GM23338 (cell line): Measurements from ENCODE around the gene RAB25. TPM values are rescaled to one million over a fixed set of nuclear protein-coding genes. Genes with fewer than 3 reads are reported as not detected.
A peak's percentile ranks its signal among the peaks of the same experiment; 100 is the strongest.

ENCODE experiments used
- ATAC-seq: fragments of 200-7000 bp; cut with Tn5 transposase; 3 replicates; pipeline ENCODE4 v1.9.1; 2020
- DNase-seq: peaks from one replicate; pipeline ENCODE4 v3.0.0-alpha.2; 2015; ENCODE audit warnings: low spot score
- H2AFZ ChIP-seq: fragments of 200-600 bp; sonication (generic); 2 replicates; pipeline ENCODE4 v1.8.0; 2016; ENCODE audit warnings: antibody characterized with exemption, mild to moderate bottlenecking, moderate library complexity
- H3F3A ChIP-seq: fragments of 200-600 bp; sonication (generic); replicated peaks from 2 replicates; pipeline ENCODE4 v1.8.0; 2017; ENCODE audit warnings: antibody characterized with exemption, mixed run types, low read depth
- H3K27ac ChIP-seq: fragments of 200-600 bp; sonication (generic); 2 replicates; pipeline ENCODE4 v1.6.1; 2016; ENCODE audit warnings: low read depth
- H3K27me3 ChIP-seq: fragments of 200-600 bp; sonication (generic); 2 replicates; pipeline ENCODE4 v1.8.0; 2016; ENCODE audit warnings: mild to moderate bottlenecking, mixed run types, moderate library complexity; ENCODE audit not compliant: insufficient read depth
- H3K36me3 ChIP-seq: fragments of 200-600 bp; sonication (generic); 2 replicates; pipeline ENCODE4 v1.8.0; 2016; ENCODE audit warnings: mild to moderate bottlenecking; ENCODE audit not compliant: insufficient read depth
- H3K4me1 ChIP-seq: fragments of 200-600 bp; sonication (generic); 2 replicates; pipeline ENCODE4 v1.8.0; 2016; ENCODE audit warnings: mild to moderate bottlenecking, moderate library complexity; ENCODE audit not compliant: insufficient read depth
- H3K4me2 ChIP-seq: fragments of 200-600 bp; sonication (generic); 2 replicates; pipeline ENCODE4 v1.7.1; 2017; ENCODE audit warnings: mixed run types
- H3K4me3 ChIP-seq: fragments of 200-600 bp; sonication (generic); 2 replicates; pipeline ENCODE4 v1.6.1; 2016; ENCODE audit warnings: mixed run types
- H3K79me2 ChIP-seq: fragments of 200-600 bp; sonication (generic); replicated peaks from 2 replicates; pipeline ENCODE4 v1.8.0; 2017; ENCODE audit warnings: mild to moderate bottlenecking; ENCODE audit not compliant: insufficient read depth
- H3K9me2 ChIP-seq: fragments of 200-600 bp; sonication (generic); 2 replicates; pipeline ENCODE4 v1.8.0; 2017; ENCODE audit not compliant: insufficient read depth
- H4K20me1 ChIP-seq: fragments of 200-600 bp; sonication (generic); replicated peaks from 2 replicates; pipeline ENCODE4 v1.8.0; 2017; ENCODE audit warnings: mild to moderate bottlenecking; ENCODE audit not compliant: insufficient read depth
- H3K27ac Mint-ChIP-seq: 2 replicates; pipeline ENCODE4 v1.8.0; 2020; ENCODE audit warnings: inconsistent platforms, mild to moderate bottlenecking, moderate library complexity, mixed read lengths
- H3K27me3 Mint-ChIP-seq: 3 replicates; pipeline ENCODE4 v1.8.0; 2022; ENCODE audit warnings: low read depth, mild to moderate bottlenecking, moderate library complexity, mixed read lengths, inconsistent platforms; ENCODE audit not compliant: insufficient read depth, poor library complexity
- H3K36me3 Mint-ChIP-seq: 3 replicates; pipeline ENCODE4 v1.8.0; 2021; ENCODE audit warnings: low read depth, mild to moderate bottlenecking, inconsistent platforms, moderate library complexity, mixed read lengths
- H3K4me1 Mint-ChIP-seq: 3 replicates; pipeline ENCODE4 v1.8.0; 2020; ENCODE audit warnings: mild to moderate bottlenecking, inconsistent platforms, mixed read lengths
- H3K4me3 Mint-ChIP-seq: 3 replicates; pipeline ENCODE4 v1.8.0; 2021; ENCODE audit warnings: moderate library complexity, mild to moderate bottlenecking, inconsistent platforms, mixed read lengths
- H3K9me3 Mint-ChIP-seq: 3 replicates; pipeline ENCODE4 v1.8.0; 2020; ENCODE audit warnings: moderate library complexity, mild to moderate bottlenecking, inconsistent platforms, mixed read lengths
- CREB1 ChIP-seq: fragments of 250-450 bp; sonication (Bioruptor Pico); IDR thresholded peaks from 2 replicates; pipeline ENCODE4 v1.5.0; 2020; ENCODE audit warnings: low read depth, mild to moderate bottlenecking, moderate library complexity
- EZH2 ChIP-seq: fragments of 200-600 bp; sonication (generic); IDR thresholded peaks from one replicate; pipeline ENCODE4 v1.8.0; 2017; ENCODE audit warnings: antibody characterized with exemption, mild to moderate bottlenecking, low read depth; ENCODE audit not compliant: unreplicated experiment
- EZH2phosphoT487 ChIP-seq: fragments of 200-600 bp; sonication (generic); IDR thresholded peaks from one replicate; pipeline ENCODE4 v1.8.1; 2018; ENCODE audit warnings: antibody characterized with exemption; ENCODE audit not compliant: unreplicated experiment
- JUNB ChIP-seq: IDR thresholded peaks from one replicate; pipeline ENCODE4 v1.6.1; 2016; ENCODE audit warnings: antibody characterized with exemption; ENCODE audit not compliant: unreplicated experiment
- NANOG ChIP-seq: IDR thresholded peaks from 2 replicates; pipeline ENCODE4 v1.6.1; 2016; ENCODE audit warnings: antibody characterized with exemption, borderline replicate concordance
- POLR2AphosphoS5 ChIP-seq: IDR thresholded peaks from 2 replicates; pipeline ENCODE4 v1.6.1; 2016; ENCODE audit warnings: antibody characterized with exemption, low read depth
- STAT1 ChIP-seq: IDR thresholded peaks from one replicate; pipeline ENCODE4 v1.6.1; 2016; ENCODE audit warnings: antibody characterized with exemption; ENCODE audit not compliant: unreplicated experiment
- ZNF114 ChIP-seq: fragments of 250-450 bp; sonication (Bioruptor Pico); IDR thresholded peaks from 2 replicates; pipeline ENCODE4 v1.5.0; 2020; ENCODE audit warnings: mild to moderate bottlenecking, moderate library complexity
- ZNF331 ChIP-seq: fragments of 250-450 bp; sonication (Bioruptor Pico); IDR thresholded peaks from 2 replicates; pipeline ENCODE4 v1.5.0; 2020; ENCODE audit warnings: low read depth, mild to moderate bottlenecking, moderate library complexity
- polyA plus RNA-seq: library from polyadenylated mRNA; unstranded; fragments of >200 nt; fragmentation: Nextera tagmentation; extraction: Ambion mirVana; gene quantifications from 2 replicates; pipeline ENCODE4 v1.2.1, GENCODE V29; 2016
- total RNA-seq: library from RNA; depleted of rRNA; stranded (reverse); fragments of >200 nt; shearing (Covaris generic); gene quantifications from 2 replicates; pipeline ENCODE4 v1.2.3, GENCODE V29; 2014
- TF ChIP-seq, protein P1 (sequence below): IDR thresholded peaks from 2 replicates; pipeline ENCODE4 v1.6.1; 2016; ENCODE audit warnings: antibody characterized with exemption
- TF ChIP-seq, protein P2 (sequence below), 2 experiments: fragments of 200-600 bp in 1 of 2; sonication (generic) in 1 of 2; conservative IDR thresholded peaks; 2 replicates each; pipeline versions ENCODE4 v1.5.1 to v1.6.1; 2016 to 2017; ENCODE audit warnings: antibody characterized with exemption in 2 of 2, low read depth in 2 of 2, mild to moderate bottlenecking in 2 of 2, moderate library complexity in 1 of 2
- TF ChIP-seq, protein P3 (sequence below): fragments of 250-450 bp; sonication (Bioruptor Pico); IDR thresholded peaks from 2 replicates; pipeline ENCODE4 v1.5.0; 2020; ENCODE audit warnings: mild to moderate bottlenecking, moderate library complexity
- TF ChIP-seq, protein P4 (sequence below): IDR thresholded peaks from one replicate; pipeline ENCODE4 v1.6.1; 2018; ENCODE audit warnings: antibody characterized with exemption; ENCODE audit not compliant: unreplicated experiment

Gene RAB25
- total and polyA plus RNA-seq, 2 experiments from 2014 or later: 30.0 to 42.7 TPM

DNA sequence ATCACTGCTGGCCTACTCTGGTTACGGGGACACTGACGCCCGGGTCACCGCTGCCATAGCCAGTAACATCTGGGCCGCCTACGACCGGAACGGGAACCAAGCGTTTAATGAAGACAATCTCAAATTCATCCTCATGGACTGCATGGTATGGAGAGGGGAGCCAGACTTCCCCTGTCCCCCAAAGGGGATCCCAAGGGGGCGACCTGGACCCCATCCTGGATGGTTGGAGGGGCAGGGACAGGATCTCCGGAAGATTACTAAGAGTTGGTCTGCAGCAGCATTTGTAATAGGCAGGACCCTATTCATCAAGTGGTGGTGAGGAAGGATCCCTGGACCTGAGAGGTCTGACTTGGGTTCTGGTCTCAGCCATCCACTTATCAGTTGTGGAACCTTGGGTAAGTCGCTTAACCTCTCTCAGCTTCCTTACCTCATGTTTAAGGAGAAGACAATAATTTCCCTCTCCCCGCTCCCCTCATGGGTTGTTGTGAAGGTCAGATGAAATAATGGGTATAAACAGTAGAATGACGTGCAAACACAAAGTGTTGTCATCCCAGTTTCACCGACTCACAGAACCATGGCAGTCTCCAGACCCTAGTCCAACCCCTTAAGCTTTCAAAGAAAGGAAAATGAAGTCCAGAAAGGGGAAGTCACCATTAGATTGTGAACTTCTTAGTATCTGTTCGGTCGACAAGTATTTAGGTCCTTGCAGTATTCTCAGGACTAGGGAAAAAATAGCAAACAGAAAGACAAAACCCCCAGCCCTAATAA lies 5.5 kb upstream of the RAB25 start:
- no peak for DNase-seq
- peaks cover 22% of the 10 kb centered on the region for H3F3A ChIP-seq
- H2AFZ ChIP-seq: peak overlapping the region; percentile 96; the same call in 1 of the 2 replicates
- H3K4me3 ChIP-seq: peak overlapping the region; percentile 93
- TF ChIP-seq EZH2phosphoT487 (no peak), ZNF331 (CRISPR knock-in tag) (no peak), EZH2 (no peak), ZNF114 (CRISPR knock-in tag) (no peak), JUNB (no peak), POLR2AphosphoS5 (no peak), STAT1 (no peak), CREB1 (no peak), NANOG (no peak)
- TF ChIP-seq, protein P1, sequence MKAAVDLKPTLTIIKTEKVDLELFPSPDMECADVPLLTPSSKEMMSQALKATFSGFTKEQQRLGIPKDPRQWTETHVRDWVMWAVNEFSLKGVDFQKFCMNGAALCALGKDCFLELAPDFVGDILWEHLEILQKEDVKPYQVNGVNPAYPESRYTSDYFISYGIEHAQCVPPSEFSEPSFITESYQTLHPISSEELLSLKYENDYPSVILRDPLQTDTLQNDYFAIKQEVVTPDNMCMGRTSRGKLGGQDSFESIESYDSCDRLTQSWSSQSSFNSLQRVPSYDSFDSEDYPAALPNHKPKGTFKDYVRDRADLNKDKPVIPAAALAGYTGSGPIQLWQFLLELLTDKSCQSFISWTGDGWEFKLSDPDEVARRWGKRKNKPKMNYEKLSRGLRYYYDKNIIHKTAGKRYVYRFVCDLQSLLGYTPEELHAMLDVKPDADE: no peak
- TF ChIP-seq, protein P2, sequence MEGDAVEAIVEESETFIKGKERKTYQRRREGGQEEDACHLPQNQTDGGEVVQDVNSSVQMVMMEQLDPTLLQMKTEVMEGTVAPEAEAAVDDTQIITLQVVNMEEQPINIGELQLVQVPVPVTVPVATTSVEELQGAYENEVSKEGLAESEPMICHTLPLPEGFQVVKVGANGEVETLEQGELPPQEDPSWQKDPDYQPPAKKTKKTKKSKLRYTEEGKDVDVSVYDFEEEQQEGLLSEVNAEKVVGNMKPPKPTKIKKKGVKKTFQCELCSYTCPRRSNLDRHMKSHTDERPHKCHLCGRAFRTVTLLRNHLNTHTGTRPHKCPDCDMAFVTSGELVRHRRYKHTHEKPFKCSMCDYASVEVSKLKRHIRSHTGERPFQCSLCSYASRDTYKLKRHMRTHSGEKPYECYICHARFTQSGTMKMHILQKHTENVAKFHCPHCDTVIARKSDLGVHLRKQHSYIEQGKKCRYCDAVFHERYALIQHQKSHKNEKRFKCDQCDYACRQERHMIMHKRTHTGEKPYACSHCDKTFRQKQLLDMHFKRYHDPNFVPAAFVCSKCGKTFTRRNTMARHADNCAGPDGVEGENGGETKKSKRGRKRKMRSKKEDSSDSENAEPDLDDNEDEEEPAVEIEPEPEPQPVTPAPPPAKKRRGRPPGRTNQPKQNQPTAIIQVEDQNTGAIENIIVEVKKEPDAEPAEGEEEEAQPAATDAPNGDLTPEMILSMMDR (conservative IDR thresholded peaks at IDR 0.05; ENCODE audit: low read depth in 2 of 2): no peak
- TF ChIP-seq, protein P3, sequence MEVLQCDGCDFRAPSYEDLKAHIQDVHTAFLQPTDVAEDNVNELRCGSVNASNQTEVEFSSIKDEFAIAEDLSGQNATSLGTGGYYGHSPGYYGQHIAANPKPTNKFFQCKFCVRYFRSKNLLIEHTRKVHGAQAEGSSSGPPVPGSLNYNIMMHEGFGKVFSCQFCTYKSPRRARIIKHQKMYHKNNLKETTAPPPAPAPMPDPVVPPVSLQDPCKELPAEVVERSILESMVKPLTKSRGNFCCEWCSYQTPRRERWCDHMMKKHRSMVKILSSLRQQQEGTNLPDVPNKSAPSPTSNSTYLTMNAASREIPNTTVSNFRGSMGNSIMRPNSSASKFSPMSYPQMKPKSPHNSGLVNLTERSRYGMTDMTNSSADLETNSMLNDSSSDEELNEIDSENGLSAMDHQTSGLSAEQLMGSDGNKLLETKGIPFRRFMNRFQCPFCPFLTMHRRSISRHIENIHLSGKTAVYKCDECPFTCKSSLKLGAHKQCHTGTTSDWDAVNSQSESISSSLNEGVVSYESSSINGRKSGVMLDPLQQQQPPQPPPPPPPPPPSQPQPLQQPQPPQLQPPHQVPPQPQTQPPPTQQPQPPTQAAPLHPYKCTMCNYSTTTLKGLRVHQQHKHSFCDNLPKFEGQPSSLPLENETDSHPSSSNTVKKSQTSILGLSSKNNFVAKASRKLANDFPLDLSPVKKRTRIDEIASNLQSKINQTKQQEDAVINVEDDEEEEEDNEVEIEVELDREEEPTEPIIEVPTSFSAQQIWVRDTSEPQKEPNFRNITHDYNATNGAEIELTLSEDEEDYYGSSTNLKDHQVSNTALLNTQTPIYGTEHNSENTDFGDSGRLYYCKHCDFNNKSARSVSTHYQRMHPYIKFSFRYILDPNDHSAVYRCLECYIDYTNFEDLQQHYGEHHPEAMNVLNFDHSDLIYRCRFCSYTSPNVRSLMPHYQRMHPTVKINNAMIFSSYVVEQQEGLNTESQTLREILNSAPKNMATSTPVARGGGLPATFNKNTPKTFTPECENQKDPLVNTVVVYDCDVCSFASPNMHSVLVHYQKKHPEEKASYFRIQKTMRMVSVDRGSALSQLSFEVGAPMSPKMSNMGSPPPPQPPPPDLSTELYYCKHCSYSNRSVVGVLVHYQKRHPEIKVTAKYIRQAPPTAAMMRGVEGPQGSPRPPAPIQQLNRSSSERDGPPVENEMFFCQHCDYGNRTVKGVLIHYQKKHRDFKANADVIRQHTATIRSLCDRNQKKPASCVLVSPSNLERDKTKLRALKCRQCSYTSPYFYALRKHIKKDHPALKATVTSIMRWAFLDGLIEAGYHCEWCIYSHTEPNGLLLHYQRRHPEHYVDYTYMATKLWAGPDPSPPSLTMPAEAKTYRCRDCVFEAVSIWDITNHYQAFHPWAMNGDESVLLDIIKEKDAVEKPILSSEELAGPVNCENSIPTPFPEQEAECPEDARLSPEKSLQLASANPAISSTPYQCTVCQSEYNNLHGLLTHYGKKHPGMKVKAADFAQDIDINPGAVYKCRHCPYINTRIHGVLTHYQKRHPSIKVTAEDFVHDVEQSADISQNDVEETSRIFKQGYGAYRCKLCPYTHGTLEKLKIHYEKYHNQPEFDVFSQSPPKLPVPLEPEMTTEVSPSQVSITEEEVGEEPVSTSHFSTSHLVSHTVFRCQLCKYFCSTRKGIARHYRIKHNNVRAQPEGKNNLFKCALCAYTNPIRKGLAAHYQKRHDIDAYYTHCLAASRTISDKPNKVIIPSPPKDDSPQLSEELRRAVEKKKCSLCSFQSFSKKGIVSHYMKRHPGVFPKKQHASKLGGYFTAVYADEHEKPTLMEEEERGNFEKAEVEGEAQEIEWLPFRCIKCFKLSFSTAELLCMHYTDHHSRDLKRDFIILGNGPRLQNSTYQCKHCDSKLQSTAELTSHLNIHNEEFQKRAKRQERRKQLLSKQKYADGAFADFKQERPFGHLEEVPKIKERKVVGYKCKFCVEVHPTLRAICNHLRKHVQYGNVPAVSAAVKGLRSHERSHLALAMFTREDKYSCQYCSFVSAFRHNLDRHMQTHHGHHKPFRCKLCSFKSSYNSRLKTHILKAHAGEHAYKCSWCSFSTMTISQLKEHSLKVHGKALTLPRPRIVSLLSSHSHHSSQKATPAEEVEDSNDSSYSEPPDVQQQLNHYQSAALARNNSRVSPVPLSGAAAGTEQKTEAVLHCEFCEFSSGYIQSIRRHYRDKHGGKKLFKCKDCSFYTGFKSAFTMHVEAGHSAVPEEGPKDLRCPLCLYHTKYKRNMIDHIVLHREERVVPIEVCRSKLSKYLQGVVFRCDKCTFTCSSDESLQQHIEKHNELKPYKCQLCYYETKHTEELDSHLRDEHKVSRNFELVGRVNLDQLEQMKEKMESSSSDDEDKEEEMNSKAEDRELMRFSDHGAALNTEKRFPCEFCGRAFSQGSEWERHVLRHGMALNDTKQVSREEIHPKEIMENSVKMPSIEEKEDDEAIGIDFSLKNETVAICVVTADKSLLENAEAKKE: no peak
- TF ChIP-seq, protein P4, sequence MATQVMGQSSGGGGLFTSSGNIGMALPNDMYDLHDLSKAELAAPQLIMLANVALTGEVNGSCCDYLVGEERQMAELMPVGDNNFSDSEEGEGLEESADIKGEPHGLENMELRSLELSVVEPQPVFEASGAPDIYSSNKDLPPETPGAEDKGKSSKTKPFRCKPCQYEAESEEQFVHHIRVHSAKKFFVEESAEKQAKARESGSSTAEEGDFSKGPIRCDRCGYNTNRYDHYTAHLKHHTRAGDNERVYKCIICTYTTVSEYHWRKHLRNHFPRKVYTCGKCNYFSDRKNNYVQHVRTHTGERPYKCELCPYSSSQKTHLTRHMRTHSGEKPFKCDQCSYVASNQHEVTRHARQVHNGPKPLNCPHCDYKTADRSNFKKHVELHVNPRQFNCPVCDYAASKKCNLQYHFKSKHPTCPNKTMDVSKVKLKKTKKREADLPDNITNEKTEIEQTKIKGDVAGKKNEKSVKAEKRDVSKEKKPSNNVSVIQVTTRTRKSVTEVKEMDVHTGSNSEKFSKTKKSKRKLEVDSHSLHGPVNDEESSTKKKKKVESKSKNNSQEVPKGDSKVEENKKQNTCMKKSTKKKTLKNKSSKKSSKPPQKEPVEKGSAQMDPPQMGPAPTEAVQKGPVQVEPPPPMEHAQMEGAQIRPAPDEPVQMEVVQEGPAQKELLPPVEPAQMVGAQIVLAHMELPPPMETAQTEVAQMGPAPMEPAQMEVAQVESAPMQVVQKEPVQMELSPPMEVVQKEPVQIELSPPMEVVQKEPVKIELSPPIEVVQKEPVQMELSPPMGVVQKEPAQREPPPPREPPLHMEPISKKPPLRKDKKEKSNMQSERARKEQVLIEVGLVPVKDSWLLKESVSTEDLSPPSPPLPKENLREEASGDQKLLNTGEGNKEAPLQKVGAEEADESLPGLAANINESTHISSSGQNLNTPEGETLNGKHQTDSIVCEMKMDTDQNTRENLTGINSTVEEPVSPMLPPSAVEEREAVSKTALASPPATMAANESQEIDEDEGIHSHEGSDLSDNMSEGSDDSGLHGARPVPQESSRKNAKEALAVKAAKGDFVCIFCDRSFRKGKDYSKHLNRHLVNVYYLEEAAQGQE: no peak
- H3K27me3 ChIP-seq: no peaks in the 10 kb centered on the region
- H3K79me2 ChIP-seq: peaks cover 32% of the 10 kb centered on the region
- H3K4me2 ChIP-seq: peak overlapping the region; percentile 97
- no peak for ATAC-seq
- no peaks in the 10 kb centered on the region for H3K9me2 ChIP-seq
- H3K4me1 ChIP-seq: peaks cover 12% of the 10 kb centered on the region; the same call in 1 of the 2 replicates
- peaks cover 12% of the 10 kb centered on the region for H4K20me1 ChIP-seq
- Mint-ChIP-seq H3K27me3 (peaks cover 21% of the 10 kb centered on the region), H3K9me3 (no peaks in the 10 kb centered on the region; the same call in 2 of the 3 replicates), H3K27ac (peak overlapping the region; percentile 48; the same call in 1 of the 2 replicates), H3K4me3 (peak overlapping the region; percentile 91), H3K4me1 (peaks cover 22% of the 10 kb centered on the region), H3K36me3 (peaks cover 36% of the 10 kb centered on the region)
- H3K27ac ChIP-seq: peak overlapping the region; percentile 3; the same call in 1 of the 2 replicates
- no peaks in the 10 kb centered on the region for H3K36me3 ChIP-seq
